Measurements from ENCODE around the gene MYO5C.

DNA sequence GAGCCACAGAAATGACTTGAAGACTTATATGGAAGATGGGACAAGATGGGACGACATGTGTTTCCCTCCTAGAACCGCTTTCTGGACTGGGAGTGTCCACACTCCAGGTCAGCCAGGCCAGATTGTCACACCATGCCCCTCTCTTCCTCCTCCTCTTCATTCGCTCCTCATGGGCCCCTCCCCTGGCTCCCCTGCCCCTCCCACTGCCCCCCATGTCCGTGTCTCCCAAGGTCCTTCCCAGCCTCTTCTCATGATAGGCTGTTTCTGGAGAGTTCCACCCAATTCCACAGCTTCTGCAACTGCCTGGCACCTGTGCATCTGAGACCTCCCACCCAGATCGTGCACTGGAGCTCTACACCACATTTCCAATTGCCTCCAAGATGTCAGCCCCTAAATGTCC is 6.6 kb downstream of the MYO5C start:
- TF ChIP-seq, protein P1, sequence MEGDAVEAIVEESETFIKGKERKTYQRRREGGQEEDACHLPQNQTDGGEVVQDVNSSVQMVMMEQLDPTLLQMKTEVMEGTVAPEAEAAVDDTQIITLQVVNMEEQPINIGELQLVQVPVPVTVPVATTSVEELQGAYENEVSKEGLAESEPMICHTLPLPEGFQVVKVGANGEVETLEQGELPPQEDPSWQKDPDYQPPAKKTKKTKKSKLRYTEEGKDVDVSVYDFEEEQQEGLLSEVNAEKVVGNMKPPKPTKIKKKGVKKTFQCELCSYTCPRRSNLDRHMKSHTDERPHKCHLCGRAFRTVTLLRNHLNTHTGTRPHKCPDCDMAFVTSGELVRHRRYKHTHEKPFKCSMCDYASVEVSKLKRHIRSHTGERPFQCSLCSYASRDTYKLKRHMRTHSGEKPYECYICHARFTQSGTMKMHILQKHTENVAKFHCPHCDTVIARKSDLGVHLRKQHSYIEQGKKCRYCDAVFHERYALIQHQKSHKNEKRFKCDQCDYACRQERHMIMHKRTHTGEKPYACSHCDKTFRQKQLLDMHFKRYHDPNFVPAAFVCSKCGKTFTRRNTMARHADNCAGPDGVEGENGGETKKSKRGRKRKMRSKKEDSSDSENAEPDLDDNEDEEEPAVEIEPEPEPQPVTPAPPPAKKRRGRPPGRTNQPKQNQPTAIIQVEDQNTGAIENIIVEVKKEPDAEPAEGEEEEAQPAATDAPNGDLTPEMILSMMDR (optimal IDR thresholded peaks at IDR 0.05 in 1 of 3, IDR thresholded peaks at IDR 0.05 in 1 of 3, conservative IDR thresholded peaks at IDR 0.05 in 1 of 3; ENCODE audit: extremely low read depth in 1 of 3, insufficient read depth in 2 of 3, low read length in 3 of 3) = no peak
- no peak for TF ChIP-seq EZH2 (IDR thresholded peaks at IDR 0.05; ENCODE audit: low read length)

Measured in keratinocyte (primary cell).